Caki2 (cell line): ENCODE measurements around the gene GRK1. TPM values are rescaled to one million over a fixed set of nuclear protein-coding genes. Genes with fewer than 3 reads are reported as not detected.

Experiments
- DNase-seq: peaks from one replicate; pipeline ENCODE4 v3.0.0-alpha.2; 2015; ENCODE audit warnings: low read depth
- in situ Hi-C: cut with HindIII; loops from 2 replicates; pipeline ENCODE4 v1.10.0; 2016; ENCODE audit warnings: low sequenced_read_pairs, low pct_unique_long_range_greater_than_20kb, mixed read lengths
- total RNA-seq: library from RNA; depleted of rRNA; stranded (reverse); fragments of >200 nt; shearing (Covaris generic); gene quantifications from 2 replicates; pipeline ENCODE4 v1.2.3, GENCODE V29; 2014; ENCODE audit warnings: low replicate concordance

Gene GRK1
- total RNA-seq, 1 experiment from 2014 or later: not detected

- no peak for DNase-seq
- in situ Hi-C loops: no loop called here
These were observed 20.6 kb upstream of the GRK1 start for GRCh38 chr13:113646376-113646775.

GRCh38 chr13:113646921-113647340, 20.1 kb upstream of the GRK1 start:
- in situ Hi-C loops: no loop called here
- no peak for DNase-seq

GRCh38 chr13:113647351-113648215, 19.4 kb upstream of the GRK1 start:
- in situ Hi-C loops: no loop called here
- DNase-seq: peak; percentile 62

- DNase-seq: no peak
- in situ Hi-C loops: no loop called here
These were observed 18.8 kb upstream of the GRK1 start for GRCh38 chr13:113648216-113648610.

- in situ Hi-C loops: no loop called here
- DNase-seq: no peak
These were observed 17.8 kb upstream of the GRK1 start for GRCh38 chr13:113649212-113649611.

GRCh38 chr13:113650275-113650674, 16.7 kb upstream of the GRK1 start:
- no peak for DNase-seq
- in situ Hi-C loops: no loop called here

GRCh38 chr13:113650731-113651148, 16.3 kb upstream of the GRK1 start:
- in situ Hi-C loops: no loop called here
- DNase-seq: no peak

- in situ Hi-C loops: no loop called here
- no peak for DNase-seq
These were observed 15.3 kb upstream of the GRK1 start for GRCh38 chr13:113651511-113652403.

- in situ Hi-C loops: no loop called here
- DNase-seq: no peak
These were observed 14.4 kb upstream of the GRK1 start for GRCh38 chr13:113652404-113653263.

GRCh38 chr13:113653264-113654174, 13.5 kb upstream of the GRK1 start:
- no peak for DNase-seq
- in situ Hi-C loops: no loop called here

GRCh38 chr13:113654175-113654560, 12.9 kb upstream of the GRK1 start:
- no peak for DNase-seq
- in situ Hi-C loops: no loop called here

GRCh38 chr13:113654591-113655345, 12.3 kb upstream of the GRK1 start:
- in situ Hi-C loops: no loop called here
- no peak for DNase-seq

GRCh38 chr13:113655346-113656002, 11.5 kb upstream of the GRK1 start:
- in situ Hi-C loops: no loop called here
- DNase-seq: no peak

- in situ Hi-C loops: no loop called here
- no peak for DNase-seq
These were observed 10.9 kb upstream of the GRK1 start for GRCh38 chr13:113656003-113656588.

- in situ Hi-C loops: no loop called here
- DNase-seq: no peak
These were observed 10.0 kb upstream of the GRK1 start for GRCh38 chr13:113656831-113657671.
